ENCODE results near the gene SLC39A1. TPM values are rescaled to one million over a fixed set of nuclear protein-coding genes. Genes with fewer than 3 reads are reported as not detected.

The SLC39A1 gene
- total RNA-seq, 4 donors from 2014 or later: 37.1 to 63.2 (median 47.9) TPM

- Histone ChIP-seq H3K36me3 (peaks cover 0 to 49% of the 10 kb centered on the region in 2 donors), H3K4me1 (peaks cover 15 to 31% of the 10 kb centered on the region in 2 donors)
- in situ Hi-C loops (cut with MboI; ENCODE audit: low sequenced_read_pairs in 4 of 4): loop anchor here in 2 of 4 donors (5.0 to 10.0 kb wide), 2 partner anchors 42 to 150 kb away; partner anchors contain the start of gene RAB13 (in 1 of the 2)
These were observed 18.1 kb downstream of the SLC39A1 start for GRCh38 chr1:153945131-153945794.

GRCh38 chr1:153944827-153945117 is 18.6 kb downstream of the SLC39A1 start:
- Histone ChIP-seq H3K27me3 (no peaks in the 10 kb centered on the region), H3K27ac (peak overlapping the region; percentile 98 to 99 (median 98)), H3K36me3 (peaks cover 0 to 45% of the 10 kb centered on the region in 2 donors), H3K4me1 (peaks cover 15 to 31% of the 10 kb centered on the region in 2 donors), H3K9me3 (no peaks in the 10 kb centered on the region), H3K4me3 (peak overlapping the region; percentile 70 to 90 (median 78))
- DNase-seq (no peak), ATAC-seq (no peak)
- TF ChIP-seq POLR2A (IDR thresholded peaks at IDR 0.05) (no peak), CTCF (IDR thresholded peaks at IDR 0.05 in 4 of 5, conservative IDR thresholded peaks at IDR 0.05 in 1 of 5) (no peak)
- in situ Hi-C loops (cut with MboI; ENCODE audit: low sequenced_read_pairs in 4 of 4) (loop anchor here in 2 of 4 donors (5.0 to 10.0 kb wide), 2 partner anchors 43 to 150 kb away; partner anchors contain the start of gene RAB13 (in 1 of the 2)), intact Hi-C loops (cut with DNase I; ENCODE audit: low total_unique reads) (no loop called here)

More at GRCh38 chr1:153945131-153945794, 18.1 kb downstream of the SLC39A1 start:
- peak overlapping the region; percentile 98 to 99 (median 98) for H3K27ac ChIP-seq
- TF ChIP-seq POLR2A (IDR thresholded peaks at IDR 0.05) (peak in 1 of 2 donors; percentile 72), CTCF (IDR thresholded peaks at IDR 0.05 in 4 of 5, conservative IDR thresholded peaks at IDR 0.05 in 1 of 5) (no peak)
- H3K9me3 ChIP-seq: no peaks in the 10 kb centered on the region
- no peaks in the 10 kb centered on the region for H3K27me3 ChIP-seq
- peak overlapping the region; percentile 70 to 90 (median 78) for H3K4me3 ChIP-seq
- DNase-seq: peak; percentile 80 to 90
- peak; percentile 74 to 79 for ATAC-seq
- intact Hi-C loops (cut with DNase I; ENCODE audit: low total_unique reads): no loop called here

GRCh38 chr1:153944005-153944826 is 19.1 kb downstream of the SLC39A1 start:
- no peak for ATAC-seq
- no peaks in the 10 kb centered on the region for H3K27me3 ChIP-seq
- peaks cover 15 to 31% of the 10 kb centered on the region in 2 donors for H3K4me1 ChIP-seq
- in situ Hi-C loops (cut with MboI; ENCODE audit: low sequenced_read_pairs in 4 of 4) (loop anchor here in 1 of 4 donors (10.0 kb wide), 1 partner anchor 149 kb away; no protein-coding TSS in a partner anchor), intact Hi-C loops (cut with DNase I; ENCODE audit: low total_unique reads) (no loop called here)
- peaks cover 0 to 44% of the 10 kb centered on the region in 2 donors for H3K36me3 ChIP-seq
- no peak for TF ChIP-seq POLR2A (IDR thresholded peaks at IDR 0.05)
- TF ChIP-seq CTCF (IDR thresholded peaks at IDR 0.05 in 4 of 5, conservative IDR thresholded peaks at IDR 0.05 in 1 of 5): no peak
- H3K4me3 ChIP-seq: peak overlapping the region in 2 of 4 donors; percentile 70 to 81
- H3K27ac ChIP-seq: peak overlapping the region; percentile 98 to 99 (median 98)
- no peaks in the 10 kb centered on the region for H3K9me3 ChIP-seq
- DNase-seq: no peak

- TF ChIP-seq POLR2A (IDR thresholded peaks at IDR 0.05) (no peak), CTCF (IDR thresholded peaks at IDR 0.05 in 4 of 5, conservative IDR thresholded peaks at IDR 0.05 in 1 of 5) (no peak)
- Histone ChIP-seq H3K4me3 (no peak overlapping the region), H3K36me3 (peaks cover 0 to 41% of the 10 kb centered on the region in 2 donors), H3K27ac (peak overlapping the region in 3 of 4 donors; percentile 11 to 18 (median 16)), H3K4me1 (peaks cover 15 to 31% of the 10 kb centered on the region in 2 donors), H3K9me3 (no peaks in the 10 kb centered on the region), H3K27me3 (no peaks in the 10 kb centered on the region)
- ATAC-seq (no peak), DNase-seq (no peak)
- in situ Hi-C loops (cut with MboI; ENCODE audit: low sequenced_read_pairs in 4 of 4): loop anchor here in 1 of 4 donors (10.0 kb wide), 1 partner anchor 148 kb away; no protein-coding TSS in a partner anchor
- intact Hi-C loops (cut with DNase I; ENCODE audit: low total_unique reads): no loop called here
These were observed 20.4 kb downstream of the SLC39A1 start for GRCh38 chr1:153942766-153943549.

All from gastrocnemius medialis (tissue), 4 donors.